HepG2 (cell line): ENCODE data around the gene VARS2.

Experiments
- GPN1 ChIP-seq: sonication (generic); formaldehyde crosslinking; IDR thresholded peaks from 2 replicates; pipeline ENCODE4 v1.5.1; 2020; ENCODE audit warnings: missing genetic modification reagents, borderline replicate concordance
- HNRNPH1 ChIP-seq: fragments of 200-400 bp; formaldehyde crosslinking; optimal IDR thresholded peaks from 2 replicates; pipeline ENCODE3; 2017; ENCODE audit warnings: mild to moderate bottlenecking, low read depth, low read length
- JUN ChIP-seq: sonication (generic); formaldehyde crosslinking; IDR thresholded peaks from 2 replicates; pipeline ENCODE4 v1.4.0; 2020; ENCODE audit warnings: mild to moderate bottlenecking, missing genetic modification reagents
- KDM5B ChIP-seq: sonication (generic); formaldehyde crosslinking; IDR thresholded peaks from 2 replicates; pipeline ENCODE4 v1.4.0; 2020; ENCODE audit warnings: missing genetic modification reagents, mild to moderate bottlenecking, borderline replicate concordance
- NR2F1 ChIP-seq, 2 experiments: fragments of 450-650 bp in 1 of 2; formaldehyde crosslinking in 1 of 2; IDR thresholded peaks; 2 replicates each; pipeline versions ENCODE4 v1.5.0 to v1.6.1; 2016 to 2020; ENCODE audit warnings: mild to moderate bottlenecking in 1 of 2, missing compliant biosample characterization in 1 of 2, missing genetic modification reagents in 1 of 2, moderate library complexity in 1 of 2
- RCOR2 ChIP-seq: IDR thresholded peaks from 2 replicates; pipeline ENCODE4 v1.6.1; 2016; ENCODE audit warnings: missing biosample characterization, missing genetic modification reagents

GRCh38 chr6:30870546-30870945, 43.5 kb upstream of the VARS2 start:
- no peak for TF ChIP-seq GPN1
- no peak for TF ChIP-seq HNRNPH1
- TF ChIP-seq NR2F1 (CRISPR knock-in tag; IDR thresholded peaks at IDR 0.05), result no peak
- no peak for TF ChIP-seq JUN
- no peak for TF ChIP-seq RCOR2
- TF ChIP-seq KDM5B (CRISPR knock-in tag), result no peak
